ENCODE measurements around the gene CPNE5.

GRCh38 chr6:36700831-36701230 is 138.4 kb downstream of the CPNE5 start:
- TF ChIP-seq CTCF (IDR thresholded peaks at IDR 0.05) (no peak), EP300 (IDR thresholded peaks at IDR 0.05) (no peak)
